Activated CD4-positive, alpha-beta T cell treated with anti-CD3 and anti-CD28 coated beads, Interleukin-2, amount 10 ng/mL, durations not matched to agents 7 days and 5 days (primary cell): Measurements from ENCODE around the gene DICER1. TPM values are rescaled to one million over a fixed set of nuclear protein-coding genes. Genes with fewer than 3 reads are reported as not detected.
"Not testable (repeated sequence)": the region's sequence is repeated elsewhere in the genome, so short reads cannot be mapped to it uniquely, and the experiment has no call there.

Experiments used
- CTCF ChIA-PET: fragments of 350-600 bp; sonication (Branson Sonifier 250); formaldehyde crosslinking; loops from one replicate; lab custom pipeline; 2021; ENCODE audit warnings: antibody characterized with exemption; lab: Charles Lee
- POLR2A ChIA-PET: fragments of 350-600 bp; sonication (Branson Sonifier 250); formaldehyde crosslinking; loops from one replicate; lab custom pipeline; 2021; ENCODE audit warnings: antibody characterized with exemption; lab: Charles Lee
- DNase-seq: peaks from one replicate; pipeline ENCODE4 v3.0.0-alpha.2; 2020
- H3K27ac Mint-ChIP-seq: one replicate; pipeline ENCODE4 v1.8.0; 2021; ENCODE audit warnings: mild to moderate bottlenecking, moderate library complexity, mixed read lengths
- H3K27me3 Mint-ChIP-seq: one replicate; pipeline ENCODE4 v1.8.0; 2021; ENCODE audit warnings: mixed read lengths
- H3K36me3 Mint-ChIP-seq: one replicate; pipeline ENCODE4 v1.8.0; 2021; ENCODE audit warnings: low read depth, mixed read lengths
- H3K4me1 Mint-ChIP-seq: one replicate; pipeline ENCODE4 v1.8.0; 2021; ENCODE audit warnings: mixed read lengths
- H3K4me3 Mint-ChIP-seq: one replicate; pipeline ENCODE4 v1.8.0; 2021; ENCODE audit warnings: mild to moderate bottlenecking, moderate library complexity, mixed read lengths
- H3K9me3 Mint-ChIP-seq: one replicate; pipeline ENCODE4 v1.8.0; 2021; ENCODE audit warnings: mixed read lengths
- total RNA-seq, 2 experiments: library from RNA; stranded (reverse); gene quantifications; one replicate each; pipeline ENCODE4 v1.2.3, GENCODE V29; 2021

Gene DICER1, protein sequence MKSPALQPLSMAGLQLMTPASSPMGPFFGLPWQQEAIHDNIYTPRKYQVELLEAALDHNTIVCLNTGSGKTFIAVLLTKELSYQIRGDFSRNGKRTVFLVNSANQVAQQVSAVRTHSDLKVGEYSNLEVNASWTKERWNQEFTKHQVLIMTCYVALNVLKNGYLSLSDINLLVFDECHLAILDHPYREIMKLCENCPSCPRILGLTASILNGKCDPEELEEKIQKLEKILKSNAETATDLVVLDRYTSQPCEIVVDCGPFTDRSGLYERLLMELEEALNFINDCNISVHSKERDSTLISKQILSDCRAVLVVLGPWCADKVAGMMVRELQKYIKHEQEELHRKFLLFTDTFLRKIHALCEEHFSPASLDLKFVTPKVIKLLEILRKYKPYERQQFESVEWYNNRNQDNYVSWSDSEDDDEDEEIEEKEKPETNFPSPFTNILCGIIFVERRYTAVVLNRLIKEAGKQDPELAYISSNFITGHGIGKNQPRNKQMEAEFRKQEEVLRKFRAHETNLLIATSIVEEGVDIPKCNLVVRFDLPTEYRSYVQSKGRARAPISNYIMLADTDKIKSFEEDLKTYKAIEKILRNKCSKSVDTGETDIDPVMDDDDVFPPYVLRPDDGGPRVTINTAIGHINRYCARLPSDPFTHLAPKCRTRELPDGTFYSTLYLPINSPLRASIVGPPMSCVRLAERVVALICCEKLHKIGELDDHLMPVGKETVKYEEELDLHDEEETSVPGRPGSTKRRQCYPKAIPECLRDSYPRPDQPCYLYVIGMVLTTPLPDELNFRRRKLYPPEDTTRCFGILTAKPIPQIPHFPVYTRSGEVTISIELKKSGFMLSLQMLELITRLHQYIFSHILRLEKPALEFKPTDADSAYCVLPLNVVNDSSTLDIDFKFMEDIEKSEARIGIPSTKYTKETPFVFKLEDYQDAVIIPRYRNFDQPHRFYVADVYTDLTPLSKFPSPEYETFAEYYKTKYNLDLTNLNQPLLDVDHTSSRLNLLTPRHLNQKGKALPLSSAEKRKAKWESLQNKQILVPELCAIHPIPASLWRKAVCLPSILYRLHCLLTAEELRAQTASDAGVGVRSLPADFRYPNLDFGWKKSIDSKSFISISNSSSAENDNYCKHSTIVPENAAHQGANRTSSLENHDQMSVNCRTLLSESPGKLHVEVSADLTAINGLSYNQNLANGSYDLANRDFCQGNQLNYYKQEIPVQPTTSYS (N-terminal part only)
- 10 to 100 TPM; 54.4 to 63.6 TPM for total RNA-seq

- Mint-ChIP-seq H3K4me1 (peaks cover 42% of the 10 kb centered on the region), H3K9me3 (no peaks in the 10 kb centered on the region), H3K27ac (peak within 1 kb of the TSS; percentile 99), H3K4me3 (peak within 1 kb of the TSS; percentile 94), H3K36me3 (peaks cover 21% of the 10 kb centered on the region), H3K27me3 (no peaks in the 10 kb centered on the region)
- DNase-seq: peak; percentile 93
- ChIA-PET POLR2A (no interaction called here), CTCF (no interaction called here)
Measured at GRCh38 chr14:95157327-95158189, at the start of gene DICER1. TSS of gene DICER1 (minus strand) at chr14:95157529. CDS start at chr14:95133458, 24,071 bp downstream.

GRCh38 chr14:95206534-95206933, 49.2 kb upstream of the DICER1 start:
- Mint-ChIP-seq H3K27ac (no peak overlapping the region), H3K4me1 (no peaks in the 10 kb centered on the region), H3K4me3 (no peak overlapping the region), H3K9me3 (peaks cover 7% of the 10 kb centered on the region), H3K36me3 (no peaks in the 10 kb centered on the region), H3K27me3 (peaks cover 8% of the 10 kb centered on the region)
- ChIA-PET POLR2A (no interaction called here), CTCF (interaction anchor here (0.6 kb wide), 1 partner anchor 776 kb away, joined by 3 read pairs; no protein-coding TSS in a partner anchor)
- DNase-seq: no peak

DNA sequence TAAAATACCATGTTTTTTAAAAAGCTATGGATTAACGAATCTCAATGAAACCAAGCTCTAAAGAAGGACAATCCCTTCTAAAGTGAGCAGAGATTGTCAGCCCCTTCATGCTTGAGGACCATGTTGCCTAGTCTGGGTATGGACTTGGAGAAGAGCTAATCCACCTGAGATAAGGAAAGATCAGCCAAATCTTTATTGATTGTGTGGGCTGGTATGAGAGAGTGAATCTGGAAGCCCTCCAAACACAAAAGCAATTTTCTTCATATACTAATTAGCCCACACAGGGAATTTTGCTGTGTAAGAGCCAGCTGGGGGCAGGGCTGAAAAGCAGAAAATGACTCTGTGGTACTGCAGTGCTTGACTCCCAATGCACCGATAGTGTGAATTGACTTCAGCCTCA, 47.4 kb upstream of the DICER1 start:
- Mint-ChIP-seq H3K4me3 (no peak overlapping the region), H3K36me3 (no peaks in the 10 kb centered on the region), H3K27me3 (peaks cover 8% of the 10 kb centered on the region), H3K27ac (no peak overlapping the region), H3K9me3 (peaks cover 7% of the 10 kb centered on the region), H3K4me1 (no peaks in the 10 kb centered on the region)
- DNase-seq: no peak
- ChIA-PET CTCF (no interaction called here), POLR2A (no interaction called here)

GRCh38 chr14:95201745-95202144, 44.4 kb upstream of the DICER1 start:
- H3K27me3 Mint-ChIP-seq, DNase-seq, CTCF ChIA-PET, H3K4me3 Mint-ChIP-seq, POLR2A ChIA-PET, H3K27ac Mint-ChIP-seq, H3K36me3 Mint-ChIP-seq, H3K4me1 Mint-ChIP-seq, H3K9me3 Mint-ChIP-seq: not testable (repeated sequence)

DNA sequence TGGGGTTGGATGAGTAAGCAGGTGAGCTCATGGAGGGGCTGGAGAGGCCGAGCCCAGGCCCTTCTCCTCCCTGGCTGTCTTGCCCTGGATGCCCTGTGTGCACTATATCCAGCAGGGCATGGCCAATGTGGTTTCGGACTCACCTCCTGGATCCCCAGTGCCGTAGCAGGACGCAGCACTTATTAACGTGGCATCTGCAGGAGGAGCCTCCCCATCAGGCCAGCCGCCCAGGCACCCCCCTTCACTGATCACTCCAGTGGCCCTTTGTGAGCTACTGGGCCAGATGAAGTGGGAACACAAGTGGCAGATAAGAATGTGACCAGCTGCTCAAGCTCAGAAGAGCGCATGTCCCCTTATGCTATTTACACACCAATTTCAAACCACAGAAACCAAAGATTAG, 43.1 kb upstream of the DICER1 start:
- H3K4me1 Mint-ChIP-seq: no peaks in the 10 kb centered on the region
- peaks cover 6% of the 10 kb centered on the region for H3K9me3 Mint-ChIP-seq
- POLR2A ChIA-PET: no interaction called here
- no peak for DNase-seq
- H3K27ac Mint-ChIP-seq: no peak overlapping the region
- H3K36me3 Mint-ChIP-seq: no peaks in the 10 kb centered on the region
- H3K27me3 Mint-ChIP-seq: peaks cover 5% of the 10 kb centered on the region
- H3K4me3 Mint-ChIP-seq: no peak overlapping the region
- CTCF ChIA-PET: no interaction called here

DNA sequence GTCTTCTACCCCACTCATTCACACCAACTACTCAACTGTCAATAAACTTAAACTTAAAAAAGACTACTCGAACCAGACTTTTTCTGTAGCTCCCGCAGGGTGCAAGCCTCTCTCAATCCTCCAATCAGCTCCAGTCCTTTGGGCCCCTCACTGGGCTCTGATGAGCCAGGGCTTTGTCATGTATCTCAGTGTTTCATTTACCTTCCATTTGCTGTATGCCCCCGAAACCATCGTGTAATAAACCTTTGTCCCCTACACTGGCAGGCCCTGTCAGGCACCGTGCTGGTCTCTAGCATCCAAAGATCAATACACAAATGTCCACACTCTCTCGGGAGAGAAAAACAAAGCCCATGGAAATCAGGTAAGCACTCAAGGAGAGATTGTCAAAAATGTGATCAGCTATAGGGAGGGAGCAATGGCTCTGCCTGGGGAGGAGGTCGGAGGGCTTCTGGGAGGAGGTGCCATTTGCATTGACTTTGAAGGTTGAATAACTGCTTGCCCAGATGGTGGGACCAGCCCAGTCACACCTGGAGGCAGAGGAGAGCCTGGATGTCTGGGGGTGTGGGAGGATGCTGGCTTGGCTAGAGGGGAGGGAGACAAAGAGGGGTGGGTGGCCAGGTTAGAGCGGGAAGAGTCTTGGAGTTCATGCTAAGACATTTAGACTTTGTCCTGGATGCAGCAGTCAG, 42.1 kb upstream of the DICER1 start:
- no peaks in the 10 kb centered on the region for H3K4me1 Mint-ChIP-seq
- DNase-seq: no peak
- no peaks in the 10 kb centered on the region for H3K27me3 Mint-ChIP-seq
- no peaks in the 10 kb centered on the region for H3K36me3 Mint-ChIP-seq
- H3K27ac Mint-ChIP-seq: no peak overlapping the region
- no peaks in the 10 kb centered on the region for H3K9me3 Mint-ChIP-seq
- CTCF ChIA-PET: no interaction called here
- H3K4me3 Mint-ChIP-seq: no peak overlapping the region
- POLR2A ChIA-PET: no interaction called here

DNA sequence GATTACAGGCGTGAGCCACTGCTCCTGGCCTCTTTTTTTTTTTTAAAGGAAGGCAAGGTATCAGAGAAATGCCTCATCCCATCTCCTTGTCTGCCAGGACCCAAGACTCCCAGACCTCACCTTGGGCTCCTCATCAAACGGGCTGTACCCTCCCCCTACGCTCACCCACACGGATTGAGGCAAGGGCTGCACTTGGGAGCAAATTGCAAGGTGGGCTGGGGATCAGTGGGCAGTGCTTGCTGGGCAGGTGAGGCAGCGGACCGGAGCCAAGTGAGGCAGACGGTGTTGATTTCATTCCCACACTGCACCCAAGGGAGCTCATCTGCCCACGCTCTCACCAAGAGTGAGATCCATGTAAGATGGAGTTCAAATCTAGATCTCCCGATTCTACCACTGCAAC, 41.0 kb upstream of the DICER1 start:
- Mint-ChIP-seq H3K36me3 (no peaks in the 10 kb centered on the region), H3K4me1 (no peaks in the 10 kb centered on the region), H3K27ac (no peak overlapping the region), H3K27me3 (no peaks in the 10 kb centered on the region), H3K9me3 (no peaks in the 10 kb centered on the region), H3K4me3 (no peak overlapping the region)
- POLR2A ChIA-PET: no interaction called here
- DNase-seq: no peak
- CTCF ChIA-PET: no interaction called here

- Mint-ChIP-seq H3K27ac (no peak overlapping the region), H3K4me1 (no peaks in the 10 kb centered on the region), H3K27me3 (no peaks in the 10 kb centered on the region), H3K4me3 (no peak overlapping the region), H3K36me3 (no peaks in the 10 kb centered on the region), H3K9me3 (no peaks in the 10 kb centered on the region)
- ChIA-PET CTCF (no interaction called here), POLR2A (no interaction called here)
- DNase-seq: no peak
Measured at GRCh38 chr14:95197551-95197950, 40.2 kb upstream of the DICER1 start.

GRCh38 chr14:95196826-95197545, 39.7 kb upstream of the DICER1 start:
- H3K36me3 Mint-ChIP-seq: no peaks in the 10 kb centered on the region
- H3K4me3 Mint-ChIP-seq: no peak overlapping the region
- no peak overlapping the region for H3K27ac Mint-ChIP-seq
- no peaks in the 10 kb centered on the region for H3K4me1 Mint-ChIP-seq
- ChIA-PET CTCF (interaction anchor here (0.6 kb wide), 1 partner anchor 1709 kb away, joined by 3 read pairs; no protein-coding TSS in a partner anchor), POLR2A (no interaction called here)
- no peaks in the 10 kb centered on the region for H3K27me3 Mint-ChIP-seq
- H3K9me3 Mint-ChIP-seq: no peaks in the 10 kb centered on the region
- no peak for DNase-seq

DNA sequence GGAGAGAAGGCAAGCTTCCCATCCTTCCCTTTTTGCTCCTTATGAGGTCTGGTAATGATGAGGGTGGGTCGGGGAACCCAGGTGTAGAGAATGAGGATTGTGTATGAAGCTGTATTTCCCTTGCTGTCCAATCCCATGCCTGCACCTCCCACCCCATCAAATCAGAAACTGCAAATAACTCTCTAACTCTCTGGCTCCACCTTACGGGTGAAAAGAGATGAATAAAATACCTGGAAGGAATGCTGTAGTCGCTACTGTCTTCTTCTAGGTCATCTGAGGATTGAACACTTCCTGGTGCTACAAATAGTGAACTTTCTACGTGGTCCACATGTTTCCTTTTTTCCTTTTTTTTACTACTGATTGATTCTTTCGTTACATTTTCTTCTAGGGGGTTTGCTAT, 38.9 kb upstream of the DICER1 start:
- H3K9me3 Mint-ChIP-seq: no peaks in the 10 kb centered on the region
- no peaks in the 10 kb centered on the region for H3K36me3 Mint-ChIP-seq
- no peak overlapping the region for H3K4me3 Mint-ChIP-seq
- ChIA-PET POLR2A (no interaction called here), CTCF (no interaction called here)
- H3K27me3 Mint-ChIP-seq: no peaks in the 10 kb centered on the region
- no peaks in the 10 kb centered on the region for H3K4me1 Mint-ChIP-seq
- peak; percentile 22 for DNase-seq
- H3K27ac Mint-ChIP-seq: no peak overlapping the region

DNA sequence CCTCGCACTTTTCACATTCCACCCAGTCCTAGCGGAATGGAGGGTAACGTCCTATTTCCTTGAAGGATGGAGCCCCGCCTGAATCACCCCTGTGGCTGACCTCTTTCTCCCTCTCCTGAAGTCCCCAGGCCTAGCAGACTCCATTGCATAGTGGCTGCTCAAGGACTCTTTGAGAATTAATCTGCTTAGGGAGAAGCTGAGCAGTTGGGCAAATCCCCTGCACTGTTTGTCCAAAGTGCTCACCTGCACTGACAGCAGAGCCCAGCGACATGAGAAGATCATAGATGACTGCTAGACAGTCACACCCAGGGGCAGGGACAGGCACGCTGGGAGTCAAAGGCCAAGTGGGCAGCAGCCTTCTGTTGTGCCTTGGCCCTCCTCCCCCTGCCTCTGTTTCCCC, 37.7 kb upstream of the DICER1 start:
- H3K4me1 Mint-ChIP-seq: no peaks in the 10 kb centered on the region
- H3K4me3 Mint-ChIP-seq: no peak overlapping the region
- DNase-seq: no peak
- no peaks in the 10 kb centered on the region for H3K9me3 Mint-ChIP-seq
- no peaks in the 10 kb centered on the region for H3K36me3 Mint-ChIP-seq
- ChIA-PET POLR2A (no interaction called here), CTCF (interaction anchor here (0.6 to 1.6 kb wide), 2 partner anchors 26 to 184 kb away, joined by 3 to 5 read pairs; no protein-coding TSS in a partner anchor)
- no peak overlapping the region for H3K27ac Mint-ChIP-seq
- no peaks in the 10 kb centered on the region for H3K27me3 Mint-ChIP-seq
